HG03439 (cell line): Measurements from ENCODE around the gene CDKN1C.
A peak's percentile ranks its signal among the peaks of the same experiment; 100 is the strongest.
"Not testable (repeated sequence)": the region's sequence is repeated elsewhere in the genome, so short reads cannot be mapped to it uniquely, and the experiment has no call there.

Source experiments
- ATAC-seq: cut with Tn5 transposase; IDR thresholded peaks from one replicate; pipeline ENCODE4 v1.9.1; 2021; ENCODE audit warnings: mild to moderate bottlenecking, moderate library complexity; ENCODE audit not compliant: unreplicated experiment

CDKN1C gene

GRCh38 chr11:2909133-2909902, 23.7 kb upstream of the CDKN1C start:
- ATAC-seq, result no peak

GRCh38 chr11:2908130-2908529, 22.6 kb upstream of the CDKN1C start:
- ATAC-seq, result no peak

GRCh38 chr11:2905299-2905698, 19.7 kb upstream of the CDKN1C start:
- ATAC-seq, result not testable (repeated sequence)

GRCh38 chr11:2904153-2905052, 18.8 kb upstream of the CDKN1C start:
- ATAC-seq, result no peak

GRCh38 chr11:2903672-2904011, 18.1 kb upstream of the CDKN1C start:
- ATAC-seq, result no peak

- ATAC-seq, result no peak
These were observed 17.5 kb upstream of the CDKN1C start for GRCh38 chr11:2902784-2903671.

- ATAC-seq, result peak; percentile 94
These were observed 16.5 kb upstream of the CDKN1C start for GRCh38 chr11:2901854-2902783.

- no peak for ATAC-seq
These were observed 15.7 kb upstream of the CDKN1C start for GRCh38 chr11:2901196-2901796.

- ATAC-seq, result no peak
These were observed 13.7 kb upstream of the CDKN1C start for GRCh38 chr11:2899080-2899783.

- ATAC-seq, result no peak
These were observed 12.9 kb upstream of the CDKN1C start for GRCh38 chr11:2898366-2899079.

- ATAC-seq, result no peak
These were observed 11.5 kb upstream of the CDKN1C start for GRCh38 chr11:2897048-2897447.

GRCh38 chr11:2896047-2896446, 10.5 kb upstream of the CDKN1C start:
- no peak for ATAC-seq

GRCh38 chr11:2893935-2894334, 8.4 kb upstream of the CDKN1C start:
- ATAC-seq, result no peak

- ATAC-seq, result no peak
These were observed 7.5 kb upstream of the CDKN1C start for GRCh38 chr11:2892967-2893528.

GRCh38 chr11:2892215-2892966, 6.8 kb upstream of the CDKN1C start:
- no peak for ATAC-seq

- no peak for ATAC-seq
These were observed 6.0 kb upstream of the CDKN1C start for GRCh38 chr11:2891326-2892214.
